HEK293 (cell line): ENCODE measurements around the gene ARL15.

Experiments used
- CTCF ChIA-PET: fragments of 350-600 bp; formaldehyde crosslinking; extraction: SDS; loops from one replicate; lab custom pipeline; 2021; ENCODE audit warnings: antibody characterized with exemption; lab: Yijun Ruan, JAX
- POLR2A ChIA-PET: fragments of 300-600 bp; formaldehyde crosslinking; extraction: SDS; loops from one replicate; lab custom pipeline; 2020; ENCODE audit warnings: antibody characterized with exemption, inconsistent platforms; lab: Yijun Ruan, JAX
- H3K27ac ChIP-seq: fragments of 200-500 bp; sonication (Bioruptor generic); 2 replicates; pipeline ENCODE4 v1.5.1; 2014; ENCODE audit warnings: low read depth, low read length, control low read depth, inconsistent platforms; ENCODE audit errors: extremely low read depth
- H3K36me3 ChIP-seq, 2 experiments: fragments of 200-500 bp in 1 of 2; sonication (Bioruptor generic) in 1 of 2; 1 replicate in 1 of 2; 2 replicates in 1 of 2; pipeline ENCODE4 v1.5.1; 2014 to 2017; ENCODE audit warnings: inconsistent platforms in 2 of 2, low read length in 2 of 2; ENCODE audit not compliant: control insufficient read depth in 2 of 2, insufficient read depth in 1 of 2
- H3K4me1 ChIP-seq: fragments of 200-500 bp; sonication (Bioruptor generic); 2 replicates; pipeline ENCODE4 v1.5.1; 2014; ENCODE audit warnings: mild to moderate bottlenecking, low read length, inconsistent platforms; ENCODE audit not compliant: control insufficient read depth, insufficient read depth
- H3K4me3 ChIP-seq: 2 replicates; pipeline ENCODE4 v1.5.1; 2011; ENCODE audit warnings: low read depth, mild to moderate bottlenecking, control low read depth, low read length, moderate library complexity
- H3K9me3 ChIP-seq: fragments of 200-500 bp; sonication (Bioruptor generic); 2 replicates; pipeline ENCODE4 v1.5.1; 2014; ENCODE audit warnings: low read depth, low read length, inconsistent platforms; ENCODE audit not compliant: control insufficient read depth, insufficient read depth
- ELK4 ChIP-seq: IDR thresholded peaks from 2 replicates; pipeline ENCODE4 v1.6.1; 2011; ENCODE audit warnings: mild to moderate bottlenecking, low read depth, low read length, borderline replicate concordance
- GFI1B ChIP-seq: fragments of 450-650 bp; formaldehyde crosslinking; IDR thresholded peaks from 2 replicates; pipeline ENCODE4 v1.5.1; 2016; ENCODE audit warnings: missing biosample characterization, missing genetic modification characterization
- KLF9 ChIP-seq: fragments of 450-650 bp; formaldehyde crosslinking; IDR thresholded peaks from 2 replicates; pipeline ENCODE4 v1.5.1; 2016; ENCODE audit warnings: missing biosample characterization, missing genetic modification characterization, low read depth
- OSR2 ChIP-seq: fragments of 450-650 bp; formaldehyde crosslinking; IDR thresholded peaks from 2 replicates; pipeline ENCODE4 v1.5.1; 2016; ENCODE audit warnings: missing biosample characterization, missing genetic modification characterization
- SCRT1 ChIP-seq: fragments of 450-650 bp; formaldehyde crosslinking; IDR thresholded peaks from 2 replicates; pipeline ENCODE4 v1.5.1; 2016; ENCODE audit warnings: missing biosample characterization, missing genetic modification characterization, borderline replicate concordance
- WT1 ChIP-seq: fragments of 450-650 bp; formaldehyde crosslinking; IDR thresholded peaks from 2 replicates; pipeline ENCODE4 v1.5.1; 2016; ENCODE audit warnings: missing biosample characterization, missing genetic modification characterization
- ZBTB20 ChIP-seq: fragments of 450-650 bp; formaldehyde crosslinking; IDR thresholded peaks from 2 replicates; pipeline ENCODE4 v1.5.1; 2016; ENCODE audit warnings: missing biosample characterization, missing genetic modification characterization
- ZFP41 ChIP-seq: fragments of 450-650 bp; formaldehyde crosslinking; IDR thresholded peaks from 2 replicates; pipeline ENCODE4 v1.5.1; 2016; ENCODE audit warnings: missing biosample characterization, missing genetic modification characterization, borderline replicate concordance
- ZNF132 ChIP-seq: fragments of 450-650 bp; formaldehyde crosslinking; IDR thresholded peaks from 2 replicates; pipeline ENCODE4 v1.5.1; 2017; ENCODE audit warnings: missing biosample characterization, missing genetic modification characterization, borderline replicate concordance
- ZNF211 ChIP-seq: fragments of 450-650 bp; formaldehyde crosslinking; IDR thresholded peaks from 2 replicates; pipeline ENCODE4 v1.5.1; 2016; ENCODE audit warnings: low read depth, missing biosample characterization, missing genetic modification characterization
- ZNF311 ChIP-seq: fragments of 450-650 bp; formaldehyde crosslinking; IDR thresholded peaks from 2 replicates; pipeline ENCODE4 v1.5.1; 2017; ENCODE audit warnings: missing biosample characterization, missing genetic modification characterization, borderline replicate concordance
- ZNF335 ChIP-seq: fragments of 450-650 bp; formaldehyde crosslinking; conservative IDR thresholded peaks from 2 replicates; pipeline ENCODE4 v1.5.1; 2016; ENCODE audit warnings: missing biosample characterization, missing genetic modification characterization
- ZNF558 ChIP-seq: fragments of 450-650 bp; formaldehyde crosslinking; IDR thresholded peaks from 2 replicates; pipeline ENCODE4 v1.5.1; 2016; ENCODE audit warnings: missing biosample characterization, missing genetic modification characterization
- ZNF560 ChIP-seq: fragments of 450-650 bp; formaldehyde crosslinking; IDR thresholded peaks from 2 replicates; pipeline ENCODE4 v1.5.1; 2017; ENCODE audit warnings: missing biosample characterization, missing genetic modification characterization, borderline replicate concordance
- ZNF610 ChIP-seq: fragments of 450-650 bp; formaldehyde crosslinking; IDR thresholded peaks from 2 replicates; pipeline ENCODE4 v1.5.1; 2016; ENCODE audit warnings: missing biosample characterization, missing genetic modification characterization, borderline replicate concordance
- ZNF624 ChIP-seq: fragments of 450-650 bp; formaldehyde crosslinking; IDR thresholded peaks from 2 replicates; pipeline ENCODE4 v1.5.1; 2017; ENCODE audit warnings: missing biosample characterization, missing genetic modification characterization
- ZNF670 ChIP-seq: fragments of 450-650 bp; formaldehyde crosslinking; IDR thresholded peaks from 2 replicates; pipeline ENCODE4 v1.5.1; 2016; ENCODE audit warnings: missing biosample characterization, missing genetic modification characterization, low read depth
- ZNF747 ChIP-seq: fragments of 450-650 bp; formaldehyde crosslinking; IDR thresholded peaks from 2 replicates; pipeline ENCODE4 v1.5.1; 2016; ENCODE audit warnings: missing biosample characterization, missing genetic modification characterization
- ZNF768 ChIP-seq: fragments of 450-650 bp; formaldehyde crosslinking; IDR thresholded peaks from 2 replicates; pipeline ENCODE4 v1.5.1; 2018; ENCODE audit warnings: missing biosample characterization, mild to moderate bottlenecking, missing genetic modification characterization
- ZNF777 ChIP-seq: fragments of 450-650 bp; formaldehyde crosslinking; IDR thresholded peaks from 2 replicates; pipeline ENCODE4 v1.5.1; 2017; ENCODE audit warnings: missing biosample characterization, missing genetic modification characterization, borderline replicate concordance
- ZSCAN5A ChIP-seq: fragments of 450-650 bp; formaldehyde crosslinking; IDR thresholded peaks from 2 replicates; pipeline ENCODE4 v1.5.1; 2016; ENCODE audit warnings: missing biosample characterization, missing genetic modification characterization

Gene ARL15

GRCh38 chr5:54009828-54010227 is 300.5 kb downstream of the ARL15 start:
- Histone ChIP-seq H3K36me3 (no peaks in the 10 kb centered on the region; a peak in 1 of 3 replicates), H3K9me3 (no peaks in the 10 kb centered on the region), H3K27ac (no peak overlapping the region), H3K4me3 (no peak overlapping the region), H3K4me1 (no peaks in the 10 kb centered on the region)
- ChIA-PET POLR2A (no interaction called here), CTCF (no interaction called here)
- TF ChIP-seq ZNF624 (tag by site-specific recombination) (no peak), WT1 (tag by site-specific recombination) (no peak), OSR2 (no peak), ZNF335 (tag by site-specific recombination) (no peak), ZNF610 (tag by site-specific recombination) (no peak), ZNF211 (tag by site-specific recombination) (no peak), ZNF132 (tag by site-specific recombination) (no peak), ZBTB20 (tag by site-specific recombination) (no peak), ZNF768 (no peak), ZNF747 (tag by site-specific recombination) (no peak), SCRT1 (tag by site-specific recombination) (no peak)

GRCh38 chr5:54009357-54009756 is 301.0 kb downstream of the ARL15 start:
- Histone ChIP-seq H3K4me1 (no peaks in the 10 kb centered on the region), H3K36me3 (no peaks in the 10 kb centered on the region; a peak in 1 of 3 replicates), H3K9me3 (no peaks in the 10 kb centered on the region), H3K4me3 (no peak overlapping the region), H3K27ac (no peak overlapping the region)
- ChIA-PET POLR2A (no interaction called here), CTCF (no interaction called here)
- no peak for TF ChIP-seq ZNF610 (tag by site-specific recombination)
- TF ChIP-seq ZSCAN5A (tag by site-specific recombination) = no peak
- no peak for TF ChIP-seq KLF9 (tag by site-specific recombination)
- TF ChIP-seq GFI1B (tag by site-specific recombination) = no peak
- no peak for TF ChIP-seq ZNF558 (tag by site-specific recombination)

GRCh38 chr5:54007827-54008777 is 302.3 kb downstream of the ARL15 start:
- Histone ChIP-seq H3K27ac (no peak overlapping the region), H3K4me3 (no peak overlapping the region), H3K9me3 (no peaks in the 10 kb centered on the region), H3K36me3 (no peaks in the 10 kb centered on the region; a peak in 1 of 3 replicates), H3K4me1 (no peaks in the 10 kb centered on the region)
- TF ChIP-seq ZNF670 (tag by site-specific recombination) (no peak), ZFP41 (tag by site-specific recombination) (no peak), ZNF311 (tag by site-specific recombination) (no peak), ELK4 (no peak), ZNF777 (no peak), ZNF560 (tag by site-specific recombination) (no peak)
- POLR2A ChIA-PET = no interaction called here
- CTCF ChIA-PET = interaction anchor here (0.6 to 0.8 kb wide), 2 partner anchors 84 to 977 kb away, joined by 3 read pairs; partner anchors contain the start of gene ESM1
